Measurements from ENCODE around the gene MBNL1.

- TF ChIP-seq, protein P1, sequence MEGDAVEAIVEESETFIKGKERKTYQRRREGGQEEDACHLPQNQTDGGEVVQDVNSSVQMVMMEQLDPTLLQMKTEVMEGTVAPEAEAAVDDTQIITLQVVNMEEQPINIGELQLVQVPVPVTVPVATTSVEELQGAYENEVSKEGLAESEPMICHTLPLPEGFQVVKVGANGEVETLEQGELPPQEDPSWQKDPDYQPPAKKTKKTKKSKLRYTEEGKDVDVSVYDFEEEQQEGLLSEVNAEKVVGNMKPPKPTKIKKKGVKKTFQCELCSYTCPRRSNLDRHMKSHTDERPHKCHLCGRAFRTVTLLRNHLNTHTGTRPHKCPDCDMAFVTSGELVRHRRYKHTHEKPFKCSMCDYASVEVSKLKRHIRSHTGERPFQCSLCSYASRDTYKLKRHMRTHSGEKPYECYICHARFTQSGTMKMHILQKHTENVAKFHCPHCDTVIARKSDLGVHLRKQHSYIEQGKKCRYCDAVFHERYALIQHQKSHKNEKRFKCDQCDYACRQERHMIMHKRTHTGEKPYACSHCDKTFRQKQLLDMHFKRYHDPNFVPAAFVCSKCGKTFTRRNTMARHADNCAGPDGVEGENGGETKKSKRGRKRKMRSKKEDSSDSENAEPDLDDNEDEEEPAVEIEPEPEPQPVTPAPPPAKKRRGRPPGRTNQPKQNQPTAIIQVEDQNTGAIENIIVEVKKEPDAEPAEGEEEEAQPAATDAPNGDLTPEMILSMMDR (conservative IDR thresholded peaks at IDR 0.05; ENCODE audit: low read depth, low read length), result no peak
- no peak for TF ChIP-seq EZH2 (IDR thresholded peaks at IDR 0.05; ENCODE audit: borderline replicate concordance, low read depth, low read length, poor library complexity, severe bottlenecking)
Observed at GRCh38 chr3:152460936-152461335, 192.2 kb downstream of the MBNL1 start.
